ENCODE results near the gene TPPP. TPM values are rescaled to one million over a fixed set of nuclear protein-coding genes. Genes with fewer than 3 reads are reported as not detected.
A peak's percentile ranks its signal among the peaks of the same experiment; 100 is the strongest.

Gene TPPP
- total and polyA plus RNA-seq, 2 of the 13 experiments (the other 11 are each of a cell fraction or from before 2014, with no cell fraction given): 0.07 TPM; not detected in 1

DNA sequence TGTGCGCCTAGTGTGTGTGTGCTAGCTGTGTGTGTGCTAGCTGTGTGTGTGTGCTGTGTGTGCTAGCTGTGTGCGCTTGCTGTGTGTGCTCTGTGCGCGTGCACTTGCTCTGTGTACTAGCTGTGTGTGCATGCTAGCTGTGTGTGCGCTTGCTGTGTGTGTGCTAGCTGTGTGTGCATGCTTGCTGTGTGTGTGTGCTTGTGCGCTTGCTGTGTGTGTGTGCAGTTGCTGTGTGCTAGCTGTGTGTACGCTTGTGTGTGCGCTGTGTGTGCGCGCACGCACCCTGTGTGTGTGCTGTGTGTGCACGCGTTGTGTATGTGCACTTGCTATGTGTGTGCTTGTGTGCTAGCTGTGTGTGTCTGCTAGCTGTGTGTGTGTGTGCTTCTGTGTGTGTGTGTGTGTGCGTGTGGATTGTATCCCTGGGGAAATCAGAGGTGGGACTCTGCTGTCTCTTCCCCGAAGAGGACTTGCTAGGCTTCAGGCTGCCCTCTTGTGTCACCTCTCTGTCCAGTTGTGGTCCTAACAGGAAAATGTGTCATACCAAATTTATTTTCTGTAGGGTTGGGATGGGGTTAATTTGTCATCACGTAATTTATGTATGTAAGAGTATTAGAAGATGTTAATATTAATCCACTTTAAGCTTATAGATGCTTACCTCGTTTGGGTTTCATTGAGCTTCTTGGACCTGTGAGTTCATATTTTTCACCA is 38.9 kb downstream of the TPPP start:
- WGBS (ENCODE audit: low lambda C conversion rate): 85% methylated on average over 14 of the region's 17 CpGs
- ChIA-PET CTCF (ENCODE audit: low intra/inter-chr PET ratio, low total read pairs) (no interaction called here), POLR2A (no interaction called here)
- TF ChIP-seq CENPT (CRISPR knock-in tag; IDR thresholded peaks at IDR 0.05; ENCODE audit: low read depth) (peak; percentile 43; the same call in 1 of the 2 replicates), TARDBP (CRISPR knock-in tag; IDR thresholded peaks at IDR 0.05) (peak; percentile 36; the same call in 1 of the 2 replicates), GATAD1 (CRISPR knock-in tag; IDR thresholded peaks at IDR 0.05) (no peak), AGO2 (optimal IDR thresholded peaks at IDR 0.05; ENCODE audit: low read depth, low read length) (peak; percentile 54), ZNF605 (CRISPR knock-in tag; IDR thresholded peaks at IDR 0.05) (no peak), ZFP82 (CRISPR knock-in tag; IDR thresholded peaks at IDR 0.05; ENCODE audit: borderline replicate concordance) (no peak), HNF4G (IDR thresholded peaks at IDR 0.05; ENCODE audit: borderline replicate concordance, low read depth, low read length) (no peak), HNF4G (CRISPR knock-in tag; IDR thresholded peaks at IDR 0.05; ENCODE audit: borderline replicate concordance, low read depth) (no peak)
- TF ChIP-seq, protein P1, sequence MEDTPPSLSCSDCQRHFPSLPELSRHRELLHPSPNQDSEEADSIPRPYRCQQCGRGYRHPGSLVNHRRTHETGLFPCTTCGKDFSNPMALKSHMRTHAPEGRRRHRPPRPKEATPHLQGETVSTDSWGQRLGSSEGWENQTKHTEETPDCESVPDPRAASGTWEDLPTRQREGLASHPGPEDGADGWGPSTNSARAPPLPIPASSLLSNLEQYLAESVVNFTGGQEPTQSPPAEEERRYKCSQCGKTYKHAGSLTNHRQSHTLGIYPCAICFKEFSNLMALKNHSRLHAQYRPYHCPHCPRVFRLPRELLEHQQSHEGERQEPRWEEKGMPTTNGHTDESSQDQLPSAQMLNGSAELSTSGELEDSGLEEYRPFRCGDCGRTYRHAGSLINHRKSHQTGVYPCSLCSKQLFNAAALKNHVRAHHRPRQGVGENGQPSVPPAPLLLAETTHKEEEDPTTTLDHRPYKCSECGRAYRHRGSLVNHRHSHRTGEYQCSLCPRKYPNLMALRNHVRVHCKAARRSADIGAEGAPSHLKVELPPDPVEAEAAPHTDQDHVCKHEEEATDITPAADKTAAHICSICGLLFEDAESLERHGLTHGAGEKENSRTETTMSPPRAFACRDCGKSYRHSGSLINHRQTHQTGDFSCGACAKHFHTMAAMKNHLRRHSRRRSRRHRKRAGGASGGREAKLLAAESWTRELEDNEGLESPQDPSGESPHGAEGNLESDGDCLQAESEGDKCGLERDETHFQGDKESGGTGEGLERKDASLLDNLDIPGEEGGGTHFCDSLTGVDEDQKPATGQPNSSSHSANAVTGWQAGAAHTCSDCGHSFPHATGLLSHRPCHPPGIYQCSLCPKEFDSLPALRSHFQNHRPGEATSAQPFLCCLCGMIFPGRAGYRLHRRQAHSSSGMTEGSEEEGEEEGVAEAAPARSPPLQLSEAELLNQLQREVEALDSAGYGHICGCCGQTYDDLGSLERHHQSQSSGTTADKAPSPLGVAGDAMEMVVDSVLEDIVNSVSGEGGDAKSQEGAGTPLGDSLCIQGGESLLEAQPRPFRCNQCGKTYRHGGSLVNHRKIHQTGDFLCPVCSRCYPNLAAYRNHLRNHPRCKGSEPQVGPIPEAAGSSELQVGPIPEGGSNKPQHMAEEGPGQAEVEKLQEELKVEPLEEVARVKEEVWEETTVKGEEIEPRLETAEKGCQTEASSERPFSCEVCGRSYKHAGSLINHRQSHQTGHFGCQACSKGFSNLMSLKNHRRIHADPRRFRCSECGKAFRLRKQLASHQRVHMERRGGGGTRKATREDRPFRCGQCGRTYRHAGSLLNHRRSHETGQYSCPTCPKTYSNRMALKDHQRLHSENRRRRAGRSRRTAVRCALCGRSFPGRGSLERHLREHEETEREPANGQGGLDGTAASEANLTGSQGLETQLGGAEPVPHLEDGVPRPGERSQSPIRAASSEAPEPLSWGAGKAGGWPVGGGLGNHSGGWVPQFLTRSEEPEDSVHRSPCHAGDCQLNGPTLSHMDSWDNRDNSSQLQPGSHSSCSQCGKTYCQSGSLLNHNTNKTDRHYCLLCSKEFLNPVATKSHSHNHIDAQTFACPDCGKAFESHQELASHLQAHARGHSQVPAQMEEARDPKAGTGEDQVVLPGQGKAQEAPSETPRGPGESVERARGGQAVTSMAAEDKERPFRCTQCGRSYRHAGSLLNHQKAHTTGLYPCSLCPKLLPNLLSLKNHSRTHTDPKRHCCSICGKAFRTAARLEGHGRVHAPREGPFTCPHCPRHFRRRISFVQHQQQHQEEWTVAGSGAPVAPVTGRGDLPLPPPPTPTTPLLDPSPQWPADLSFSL (CRISPR knock-in tag; IDR thresholded peaks at IDR 0.05): peak; percentile 67; the same call in 1 of the 2 replicates
- TF ChIP-seq, protein P2, sequence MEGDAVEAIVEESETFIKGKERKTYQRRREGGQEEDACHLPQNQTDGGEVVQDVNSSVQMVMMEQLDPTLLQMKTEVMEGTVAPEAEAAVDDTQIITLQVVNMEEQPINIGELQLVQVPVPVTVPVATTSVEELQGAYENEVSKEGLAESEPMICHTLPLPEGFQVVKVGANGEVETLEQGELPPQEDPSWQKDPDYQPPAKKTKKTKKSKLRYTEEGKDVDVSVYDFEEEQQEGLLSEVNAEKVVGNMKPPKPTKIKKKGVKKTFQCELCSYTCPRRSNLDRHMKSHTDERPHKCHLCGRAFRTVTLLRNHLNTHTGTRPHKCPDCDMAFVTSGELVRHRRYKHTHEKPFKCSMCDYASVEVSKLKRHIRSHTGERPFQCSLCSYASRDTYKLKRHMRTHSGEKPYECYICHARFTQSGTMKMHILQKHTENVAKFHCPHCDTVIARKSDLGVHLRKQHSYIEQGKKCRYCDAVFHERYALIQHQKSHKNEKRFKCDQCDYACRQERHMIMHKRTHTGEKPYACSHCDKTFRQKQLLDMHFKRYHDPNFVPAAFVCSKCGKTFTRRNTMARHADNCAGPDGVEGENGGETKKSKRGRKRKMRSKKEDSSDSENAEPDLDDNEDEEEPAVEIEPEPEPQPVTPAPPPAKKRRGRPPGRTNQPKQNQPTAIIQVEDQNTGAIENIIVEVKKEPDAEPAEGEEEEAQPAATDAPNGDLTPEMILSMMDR (CRISPR knock-in tag; IDR thresholded peaks at IDR 0.05): 0 out of 2 replicates have a peak, but pooled peaks have one; percentile 20
- TF ChIP-seq, protein P3, sequence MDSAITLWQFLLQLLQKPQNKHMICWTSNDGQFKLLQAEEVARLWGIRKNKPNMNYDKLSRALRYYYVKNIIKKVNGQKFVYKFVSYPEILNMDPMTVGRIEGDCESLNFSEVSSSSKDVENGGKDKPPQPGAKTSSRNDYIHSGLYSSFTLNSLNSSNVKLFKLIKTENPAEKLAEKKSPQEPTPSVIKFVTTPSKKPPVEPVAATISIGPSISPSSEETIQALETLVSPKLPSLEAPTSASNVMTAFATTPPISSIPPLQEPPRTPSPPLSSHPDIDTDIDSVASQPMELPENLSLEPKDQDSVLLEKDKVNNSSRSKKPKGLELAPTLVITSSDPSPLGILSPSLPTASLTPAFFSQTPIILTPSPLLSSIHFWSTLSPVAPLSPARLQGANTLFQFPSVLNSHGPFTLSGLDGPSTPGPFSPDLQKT (CRISPR knock-in tag; IDR thresholded peaks at IDR 0.05; ENCODE audit: borderline replicate concordance): no peak
- DNase-seq (ENCODE audit: low spot score) (no peak), FAIRE-seq (no peak), ATAC-seq (no peak)
- Histone ChIP-seq H3K4me3 (replicated peaks in 1 of 3; ENCODE audit: insufficient read depth in 1 of 3, low read depth in 2 of 3, low read length in 3 of 3) (no peak overlapping the region), H3K27me3 (ENCODE audit: control insufficient read depth in 1 of 2, insufficient read depth in 2 of 2, low read length in 2 of 2) (no peaks in the 10 kb centered on the region), H3K4me1 (ENCODE audit: insufficient read depth, low read length) (no peaks in the 10 kb centered on the region), H4K20me1 (ENCODE audit: insufficient read depth, low read length) (no peaks in the 10 kb centered on the region), H3K36me3 (replicated peaks in 1 of 2; ENCODE audit: control insufficient read depth in 1 of 2, insufficient read depth in 2 of 2, low read length in 2 of 2) (peaks cover 7 to 41% of the 10 kb centered on the region in 2 experiments; a peak in 4 of 5 replicates), H2AFZ (ENCODE audit: low read length) (no peak overlapping the region), H3K4me2 (ENCODE audit: low read depth, low read length) (no peak overlapping the region), H3K79me2 (ENCODE audit: insufficient read depth, low read length) (no peaks in the 10 kb centered on the region), H3K27ac (ENCODE audit: extremely low read length, insufficient read depth, low read length) (no peak overlapping the region), H3K9me3 (ENCODE audit: low read length) (no peaks in the 10 kb centered on the region), H3K9ac (ENCODE audit: insufficient read depth, low read depth, low read length) (no peak overlapping the region)
- in situ Hi-C loops (cut with HindIII; ENCODE audit: extremely low pct_ligation_motif_present, low pct_unique_long_range_greater_than_20kb) (no loop called here), intact Hi-C loops (cut with micrococcal nuclease; ENCODE audit: unreplicated experiment) (no loop called here)
- BruUV-seq (replicated peaks): no TSS peak

All from HepG2 (cell line).